ENCODE measurements around the gene CRIP3. TPM values are rescaled to one million over a fixed set of nuclear protein-coding genes. Genes with fewer than 3 reads are reported as not detected.
A peak's percentile ranks its signal among the peaks of the same experiment; 100 is the strongest.

Gene CRIP3
- total RNA-seq, 1 donor from 2014 or later, result 4.5 TPM

- DNase-seq (ENCODE audit: low spot score in 2 of 2) (no peak), FAIRE-seq (no peak)
These were observed 16.9 kb downstream of the CRIP3 start for GRCh38 chr6:43291708-43292107.

DNA sequence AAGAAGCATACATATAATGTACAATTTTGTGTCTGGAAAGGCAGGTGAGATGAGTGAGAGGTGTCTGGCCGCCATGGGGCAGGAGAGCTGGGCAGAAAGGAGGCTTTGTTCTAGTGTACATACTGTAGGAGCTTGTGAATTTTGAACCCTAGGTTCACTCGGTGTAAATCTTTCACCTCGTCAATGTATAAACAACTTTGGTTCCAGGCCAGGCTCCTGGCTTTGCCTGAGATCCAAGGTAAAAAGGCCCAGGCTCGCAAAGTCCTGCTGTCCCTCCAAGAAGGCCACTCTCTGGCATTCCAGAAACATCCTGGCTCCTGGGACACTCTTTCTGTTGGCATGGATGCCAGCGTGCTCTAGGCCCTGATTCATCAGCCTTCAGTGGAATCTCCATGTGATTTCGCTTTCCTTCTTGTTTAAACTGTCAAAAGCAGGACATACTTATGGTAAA is 17.7 kb downstream of the CRIP3 start:
- FAIRE-seq, result no peak

GRCh38 chr6:43290339-43290904 is 18.2 kb downstream of the CRIP3 start:
- FAIRE-seq (no peak), DNase-seq (ENCODE audit: low spot score in 2 of 2) (no peak)

More for the DNA sequence above, 17.7 kb downstream of the CRIP3 start:
- DNase-seq (ENCODE audit: low spot score in 2 of 2), result no peak

GRCh38 chr6:43287717-43288679 is 20.6 kb downstream of the CRIP3 start:
- FAIRE-seq, result no peak
- no peak for DNase-seq (ENCODE audit: low spot score in 2 of 2)

DNA sequence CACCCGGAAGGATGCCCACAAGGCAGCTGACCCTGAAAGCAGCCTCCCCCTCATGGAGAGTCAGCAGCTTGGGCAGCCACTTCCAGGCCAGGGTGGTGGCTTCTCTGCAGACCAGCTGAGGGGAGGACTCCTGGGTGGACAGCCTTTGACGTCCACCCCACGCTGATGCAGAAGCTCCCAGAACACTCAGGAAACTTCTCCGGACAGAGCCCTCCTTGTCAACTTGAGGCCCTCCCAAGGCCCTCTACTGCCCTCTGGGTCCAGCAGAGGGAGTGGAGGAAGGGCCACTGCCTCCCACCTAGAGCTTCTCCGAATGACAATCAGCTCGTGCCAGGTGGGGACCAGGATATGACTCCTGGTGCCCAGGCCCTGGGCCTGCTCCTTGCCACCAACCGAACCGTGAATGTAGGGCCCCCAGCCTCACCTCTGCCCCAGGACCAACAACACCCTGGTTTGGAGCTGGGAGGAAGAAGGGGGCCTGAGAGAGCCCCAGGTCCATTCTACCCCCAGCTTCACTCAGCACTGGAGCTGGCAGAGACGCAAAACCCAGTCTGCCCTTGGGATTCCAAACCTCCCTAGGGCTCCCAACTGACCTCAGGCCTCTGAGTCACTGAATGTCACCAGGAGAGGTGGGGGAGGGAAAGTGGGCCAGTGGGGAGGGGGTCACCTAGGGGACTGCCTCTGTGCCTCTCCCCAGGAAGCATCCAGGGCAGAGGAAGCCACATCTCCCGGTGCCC is 21.5 kb downstream of the CRIP3 start:
- FAIRE-seq, result no peak
- DNase-seq (ENCODE audit: low spot score in 2 of 2), result peak in 1 of 2 donors; percentile 53

GRCh38 chr6:43286456-43286979 is 22.1 kb downstream of the CRIP3 start:
- FAIRE-seq (no peak), DNase-seq (ENCODE audit: low spot score in 2 of 2) (no peak)

DNA sequence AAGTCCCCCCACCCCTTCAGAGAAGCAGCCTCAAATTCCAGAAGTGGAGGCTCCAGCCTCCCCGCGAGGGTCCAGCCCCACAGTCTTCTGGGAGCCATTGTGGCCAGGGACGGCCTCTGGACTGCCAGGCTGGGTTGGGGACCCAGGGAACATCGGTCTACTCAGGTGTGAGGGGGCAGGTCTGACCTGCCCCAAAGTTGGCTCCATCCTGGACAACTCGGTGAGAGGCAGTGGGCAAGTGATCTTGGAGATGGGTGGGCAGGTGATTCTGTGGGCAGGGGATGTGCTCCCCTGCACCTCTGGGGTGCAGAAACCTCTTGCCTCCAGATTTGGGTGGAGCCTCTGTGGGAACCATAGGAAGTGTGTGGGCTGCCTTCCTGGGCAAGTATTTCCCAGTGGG is 22.8 kb downstream of the CRIP3 start:
- FAIRE-seq (no peak), DNase-seq (ENCODE audit: low spot score in 2 of 2) (no peak)

- no peak for FAIRE-seq
- DNase-seq (ENCODE audit: low spot score in 2 of 2), result no peak
These were observed 23.4 kb downstream of the CRIP3 start for GRCh38 chr6:43284991-43285781.

GRCh38 chr6:43283905-43284304 is 24.7 kb downstream of the CRIP3 start:
- FAIRE-seq, result no peak
- no peak for DNase-seq (ENCODE audit: low spot score in 2 of 2)

DNA sequence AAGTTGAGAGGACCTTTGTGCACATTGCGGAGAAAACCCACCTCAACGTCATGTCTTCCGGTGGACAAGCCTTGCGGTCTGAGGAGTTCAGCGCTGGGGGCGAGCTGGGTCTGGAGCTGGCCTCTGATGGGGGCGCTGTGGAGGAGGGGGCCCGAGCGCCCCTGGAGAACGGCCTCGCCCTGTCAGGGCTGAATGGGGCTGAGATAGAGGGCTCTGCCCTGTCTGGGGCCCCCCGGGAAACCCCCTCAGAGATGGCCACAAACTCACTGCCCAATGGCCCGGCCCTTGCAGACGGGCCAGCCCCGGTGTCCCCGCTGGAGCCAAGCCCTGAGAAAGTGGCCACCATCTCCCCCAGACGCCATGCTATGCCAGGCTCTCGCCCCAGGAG is 25.1 kb downstream of the CRIP3 start:
- no peak for DNase-seq (ENCODE audit: low spot score in 2 of 2)
- no peak for FAIRE-seq

- FAIRE-seq, result no peak
These were observed 25.8 kb downstream of the CRIP3 start for GRCh38 chr6:43282636-43283513.

GRCh38 chr6:43282060-43282459 is 26.6 kb downstream of the CRIP3 start:
- FAIRE-seq (no peak), DNase-seq (ENCODE audit: low spot score in 2 of 2) (no peak)

More at GRCh38 chr6:43282636-43283513, 25.8 kb downstream of the CRIP3 start:
- no peak for DNase-seq (ENCODE audit: low spot score in 2 of 2)

DNA sequence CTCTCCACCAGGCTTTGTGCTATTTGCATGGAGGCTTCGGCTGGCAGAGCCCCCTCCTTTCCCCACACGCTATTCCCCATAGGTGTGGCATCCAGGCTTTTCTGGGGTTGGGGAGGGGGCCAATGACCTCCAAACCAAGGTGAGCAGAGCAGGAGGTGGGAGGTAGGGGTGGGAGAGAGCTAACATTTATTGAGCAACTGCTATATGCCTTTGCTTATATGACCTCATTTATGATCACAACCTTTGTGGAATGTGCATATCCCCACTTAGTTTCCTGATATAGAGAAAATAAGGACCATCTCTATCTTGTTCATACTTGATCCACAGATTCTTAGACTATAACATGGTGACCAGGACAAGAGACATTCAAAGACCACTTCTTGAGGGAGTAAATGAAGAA is 28.4 kb downstream of the CRIP3 start:
- FAIRE-seq (no peak), DNase-seq (ENCODE audit: low spot score in 2 of 2) (no peak)

- FAIRE-seq (no peak), DNase-seq (ENCODE audit: low spot score in 2 of 2) (no peak)
These were observed 30.0 kb downstream of the CRIP3 start for GRCh38 chr6:43278524-43279078.

- FAIRE-seq (no peak), DNase-seq (ENCODE audit: low spot score in 2 of 2) (no peak)
These were observed 30.7 kb downstream of the CRIP3 start for GRCh38 chr6:43277643-43278523.

DNA sequence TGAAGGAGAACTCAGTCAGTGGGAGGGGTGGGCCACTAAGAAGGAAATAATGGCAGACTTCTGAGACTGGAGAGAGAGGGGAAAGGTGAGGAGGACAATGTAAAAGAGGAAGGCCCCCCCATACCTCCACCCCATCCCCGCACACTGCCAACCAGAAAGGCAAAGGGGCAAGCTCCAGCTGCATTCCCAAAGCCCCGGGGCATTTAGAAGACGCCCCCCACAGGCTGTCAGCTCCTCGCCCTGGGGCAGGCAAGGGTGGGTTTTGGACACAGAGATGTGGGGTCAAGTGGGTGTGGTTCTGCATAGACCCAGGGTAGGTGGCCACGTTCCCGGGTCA is 31.4 kb downstream of the CRIP3 start:
- no peak for DNase-seq (ENCODE audit: low spot score in 2 of 2)
- FAIRE-seq, result no peak

DNA sequence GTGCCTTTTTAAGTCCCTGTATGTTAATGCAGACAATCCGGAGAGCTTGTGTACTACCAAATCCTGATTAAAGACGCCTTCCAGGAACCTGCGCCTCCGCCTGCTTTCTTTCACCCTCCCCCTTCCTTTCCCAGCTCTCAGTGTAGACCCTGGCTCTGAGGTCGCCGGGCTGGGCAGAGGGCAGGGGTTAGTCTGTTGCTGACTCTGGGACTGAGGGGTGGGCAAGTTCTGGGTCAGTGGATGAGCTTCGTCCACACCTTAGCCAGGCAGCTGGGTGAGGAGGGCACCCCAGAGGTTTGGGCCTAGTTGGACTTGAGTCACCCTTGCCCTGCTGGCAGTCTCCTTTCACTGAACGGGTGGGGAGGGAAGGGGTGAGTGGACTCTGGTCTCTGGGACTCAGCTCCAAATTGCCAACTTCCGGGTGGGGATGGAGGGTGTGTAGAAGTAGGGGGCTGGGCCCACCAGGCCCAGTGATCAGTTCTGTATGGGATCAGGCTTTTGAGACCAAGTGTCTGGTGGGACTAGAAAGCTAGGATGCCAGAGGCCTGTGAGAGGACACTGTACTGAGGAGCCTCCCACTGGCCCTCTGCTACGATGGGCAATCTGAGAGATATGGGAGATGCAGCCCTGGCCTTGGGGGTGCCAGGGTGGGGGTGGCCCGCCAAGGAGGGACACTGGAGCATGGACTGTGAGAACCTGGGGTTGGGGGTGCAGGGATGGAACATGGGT is 31.9 kb downstream of the CRIP3 start:
- FAIRE-seq, result no peak
- DNase-seq (ENCODE audit: low spot score in 2 of 2), result no peak
